Mesothelial cell of epicardium (in vitro differentiated cells): ENCODE results near the gene RGS9. TPM values are rescaled to one million over a fixed set of nuclear protein-coding genes. Genes with fewer than 3 reads are reported as not detected.

Experiments used
- DNase-seq, 2 experiments: peaks; one replicate each; pipeline ENCODE4 v3.0.0; 2021; ENCODE audit warnings: low spot score in 2 of 2; ENCODE audit not compliant: unreplicated experiment in 2 of 2
- H3K27ac Mint-ChIP-seq: 2 replicates; pipeline ENCODE4 v1.8.0; 2021; ENCODE audit warnings: mixed read lengths
- H3K27me3 Mint-ChIP-seq: 2 replicates; pipeline ENCODE4 v1.8.0; 2021; ENCODE audit warnings: low read depth, mixed read lengths
- H3K36me3 Mint-ChIP-seq: 2 replicates; pipeline ENCODE4 v1.8.0; 2021; ENCODE audit warnings: mixed read lengths
- H3K4me1 Mint-ChIP-seq: 2 replicates; pipeline ENCODE4 v1.8.0; 2021; ENCODE audit warnings: mixed read lengths
- H3K4me3 Mint-ChIP-seq: 2 replicates; pipeline ENCODE4 v1.8.0; 2021; ENCODE audit warnings: mild to moderate bottlenecking, moderate library complexity, mixed read lengths
- H3K9me3 Mint-ChIP-seq: 2 replicates; pipeline ENCODE4 v1.8.0; 2021; ENCODE audit warnings: mixed read lengths
- CTCF ChIP-seq: fragments of 200-600 bp; sonication (generic); IDR thresholded peaks from one replicate; pipeline ENCODE4 v1.5.0; 2021; ENCODE audit warnings: antibody characterized with exemption; ENCODE audit not compliant: unreplicated experiment
- total RNA-seq: library from RNA; stranded (reverse); gene quantifications from 3 replicates; pipeline ENCODE4 v1.2.1, GENCODE V29; 2021

The RGS9 gene
- total RNA-seq, 1 donor from 2014 or later = 8.9 TPM

GRCh38 chr17:65139101-65139764 lies 2.1 kb downstream of the RGS9 start:
- H3K4me3 Mint-ChIP-seq = no peak overlapping the region

GRCh38 chr17:65142247-65142646 lies 5.1 kb downstream of the RGS9 start:
- H3K27ac Mint-ChIP-seq = no peak overlapping the region

More at GRCh38 chr17:65139101-65139764, 2.1 kb downstream of the RGS9 start:
- Mint-ChIP-seq H3K36me3 (no peaks in the 10 kb centered on the region), H3K4me1 (peaks cover 20% of the 10 kb centered on the region), H3K9me3 (no peaks in the 10 kb centered on the region), H3K27ac (no peak overlapping the region), H3K27me3 (peaks cover 29% of the 10 kb centered on the region)
- DNase-seq = no peak
- TF ChIP-seq CTCF = no peak

GRCh38 chr17:65143889-65144604 lies 6.9 kb downstream of the RGS9 start:
- no peak overlapping the region for H3K4me3 Mint-ChIP-seq
- H3K27me3 Mint-ChIP-seq = peaks cover 17% of the 10 kb centered on the region
- DNase-seq = no peak
- TF ChIP-seq CTCF = no peak
- no peaks in the 10 kb centered on the region for H3K36me3 Mint-ChIP-seq
- H3K9me3 Mint-ChIP-seq = no peaks in the 10 kb centered on the region
- peaks cover 5% of the 10 kb centered on the region for H3K4me1 Mint-ChIP-seq
- H3K27ac Mint-ChIP-seq = no peak overlapping the region

More at GRCh38 chr17:65142247-65142646, 5.1 kb downstream of the RGS9 start:
- no peak for DNase-seq
- peaks cover 20% of the 10 kb centered on the region for H3K4me1 Mint-ChIP-seq
- no peak overlapping the region for H3K4me3 Mint-ChIP-seq
- H3K9me3 Mint-ChIP-seq = no peaks in the 10 kb centered on the region
- H3K36me3 Mint-ChIP-seq = no peaks in the 10 kb centered on the region
- TF ChIP-seq CTCF = no peak
- H3K27me3 Mint-ChIP-seq = peaks cover 29% of the 10 kb centered on the region

- no peak for TF ChIP-seq CTCF
- H3K4me3 Mint-ChIP-seq = no peak overlapping the region
- H3K27me3 Mint-ChIP-seq = peaks cover 4% of the 10 kb centered on the region
- no peak overlapping the region for H3K27ac Mint-ChIP-seq
- no peak for DNase-seq
- no peaks in the 10 kb centered on the region for H3K9me3 Mint-ChIP-seq
- no peaks in the 10 kb centered on the region for H3K36me3 Mint-ChIP-seq
- H3K4me1 Mint-ChIP-seq = no peaks in the 10 kb centered on the region
These were observed 8.6 kb downstream of the RGS9 start for GRCh38 chr17:65145743-65146142.

- H3K4me1 Mint-ChIP-seq = no peaks in the 10 kb centered on the region
- no peaks in the 10 kb centered on the region for H3K36me3 Mint-ChIP-seq
- no peaks in the 10 kb centered on the region for H3K9me3 Mint-ChIP-seq
- no peak for TF ChIP-seq CTCF
- no peak overlapping the region for H3K4me3 Mint-ChIP-seq
- no peak for DNase-seq
- H3K27me3 Mint-ChIP-seq = peaks cover 9% of the 10 kb centered on the region
- no peak overlapping the region for H3K27ac Mint-ChIP-seq
These were observed 10.8 kb downstream of the RGS9 start for GRCh38 chr17:65147955-65148354.
